ENCODE data around the gene DNAH2.

The DNAH2 gene

DNA sequence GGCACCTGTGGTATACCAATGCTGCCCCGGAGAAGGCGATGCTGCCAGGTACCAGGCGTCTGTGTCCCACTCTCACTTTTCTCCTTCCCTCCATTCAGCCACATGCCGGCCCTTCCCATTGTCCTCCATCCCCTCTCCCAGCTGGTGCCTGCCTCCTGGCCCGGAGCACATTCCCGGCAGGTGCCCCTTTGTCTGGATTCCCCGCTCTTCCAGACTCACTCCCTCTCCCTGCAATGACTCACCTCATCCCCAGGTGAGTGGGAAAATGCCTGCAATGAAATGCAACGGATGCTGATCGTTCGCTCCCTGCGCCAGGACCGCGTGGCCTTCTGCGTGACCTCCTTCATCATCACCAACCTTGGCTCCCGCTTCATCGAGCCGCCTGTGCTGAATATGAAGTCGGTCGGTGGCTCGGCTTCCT is 106.0 kb downstream of the DNAH2 start:
- DNase-seq: no peak

DNA sequence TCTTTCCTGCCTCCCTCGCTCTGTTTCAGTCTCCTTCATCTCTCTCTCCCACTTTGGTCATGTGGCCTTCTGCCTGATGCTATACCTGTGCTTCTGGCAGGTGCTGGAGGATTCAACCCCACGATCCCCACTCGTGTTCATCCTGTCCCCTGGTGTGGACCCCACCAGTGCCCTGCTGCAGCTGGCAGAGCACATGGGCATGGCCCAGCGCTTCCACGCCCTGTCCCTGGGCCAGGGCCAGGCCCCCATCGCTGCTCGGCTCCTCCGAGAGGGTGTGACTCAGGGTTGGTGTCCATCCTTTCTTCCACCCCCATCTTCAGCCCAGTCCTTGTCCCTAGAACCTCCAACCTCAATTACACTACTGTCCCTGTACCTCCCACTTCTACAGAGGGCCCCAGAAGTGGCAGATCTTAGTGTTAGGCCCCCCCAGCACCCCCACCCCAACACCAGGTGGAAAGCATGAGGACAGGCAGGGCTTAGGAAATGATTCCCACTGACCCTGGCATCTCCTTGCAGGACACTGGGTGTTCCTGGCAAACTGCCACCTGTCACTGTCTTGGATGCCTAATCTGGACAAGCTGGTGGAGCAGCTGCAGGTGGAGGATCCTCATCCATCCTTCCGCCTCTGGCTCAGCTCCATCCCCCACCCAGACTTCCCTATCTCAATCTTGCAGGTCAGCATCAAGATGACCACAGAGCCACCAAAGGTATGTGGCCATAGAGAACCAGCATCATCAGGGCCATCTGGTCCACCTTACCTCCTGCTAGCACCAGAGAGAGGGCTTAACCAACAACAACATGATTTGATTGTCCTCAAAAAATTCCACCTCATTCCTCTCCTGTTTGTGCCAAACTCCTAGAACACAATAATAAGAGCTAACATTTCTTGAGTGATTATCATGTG is 106.7 kb downstream of the DNAH2 start:
- no peak for DNase-seq

DNA sequence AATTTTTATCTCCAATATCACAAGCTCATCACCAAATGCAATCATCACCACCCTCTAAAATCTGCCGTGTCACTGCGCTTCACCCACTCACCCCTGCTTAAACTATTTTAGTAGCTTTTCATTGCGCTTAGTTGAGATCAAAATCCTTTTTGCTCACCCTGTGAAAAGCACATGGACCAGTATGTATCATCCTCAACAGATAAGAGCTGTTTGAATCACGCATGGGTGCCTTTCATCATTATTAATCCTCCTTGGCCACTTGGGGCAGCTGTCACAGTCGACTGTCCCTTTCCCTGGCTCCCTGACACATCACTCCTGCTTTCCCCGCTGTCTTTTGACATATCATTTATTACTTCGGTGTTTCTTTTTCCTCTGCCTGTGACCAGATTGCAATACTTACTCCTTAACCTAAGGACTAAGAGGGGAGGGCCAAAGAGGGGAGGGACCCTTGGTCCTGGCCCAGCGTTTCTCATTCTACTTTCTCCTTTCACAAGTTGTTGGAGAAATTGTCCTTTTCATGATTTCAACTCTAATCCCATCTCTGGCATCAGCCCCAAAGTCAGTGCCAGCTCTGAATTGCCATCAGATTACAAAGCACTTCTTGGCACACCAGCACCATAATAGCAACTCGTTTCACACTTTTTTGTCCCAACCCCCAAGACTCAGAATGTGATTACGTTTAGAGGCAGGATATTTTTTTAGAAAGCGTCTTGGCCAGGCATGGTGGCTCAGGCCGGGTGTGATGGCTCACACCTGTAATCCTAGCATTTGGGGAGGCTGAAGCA is 107.9 kb downstream of the DNAH2 start:
- no peak for DNase-seq

DNA sequence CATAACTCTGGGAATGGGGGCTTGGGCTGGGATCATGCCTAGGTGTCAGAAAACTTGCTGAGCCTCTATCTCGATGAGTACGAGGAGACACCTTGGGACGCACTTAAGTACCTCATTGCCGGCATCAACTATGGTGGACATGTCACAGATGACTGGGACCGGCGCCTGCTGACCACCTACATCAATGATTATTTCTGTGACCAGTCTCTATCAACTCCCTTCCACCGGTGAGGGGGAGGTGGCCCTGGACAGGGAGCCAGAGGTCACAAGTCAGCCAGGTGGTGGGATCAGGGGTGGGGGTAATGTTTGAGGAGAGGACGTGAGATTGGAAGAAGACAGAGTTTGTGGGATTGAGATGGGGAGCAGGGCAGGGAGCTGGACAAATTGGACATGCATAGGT is 113.1 kb downstream of the DNAH2 start:
- DNase-seq: no peak

DNA sequence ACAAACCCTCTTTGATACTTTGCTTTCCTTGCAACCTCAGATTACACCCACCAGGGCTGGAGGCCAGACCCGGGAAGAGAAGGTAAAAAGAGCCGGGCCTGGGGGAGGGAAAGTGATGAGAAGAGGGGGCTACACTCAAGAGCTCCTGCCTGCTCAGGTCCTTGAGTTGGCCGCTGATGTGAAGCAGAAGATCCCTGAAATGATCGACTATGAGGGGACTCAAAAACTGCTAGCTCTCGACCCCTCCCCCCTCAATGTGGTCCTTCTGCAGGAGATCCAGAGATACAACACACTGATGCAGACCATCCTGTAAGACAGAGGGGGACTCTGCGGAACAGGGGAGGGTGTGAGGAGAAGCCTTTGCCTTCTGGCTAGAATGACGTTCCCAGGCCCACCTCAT is 113.7 kb downstream of the DNAH2 start:
- DNase-seq: no peak

DNA sequence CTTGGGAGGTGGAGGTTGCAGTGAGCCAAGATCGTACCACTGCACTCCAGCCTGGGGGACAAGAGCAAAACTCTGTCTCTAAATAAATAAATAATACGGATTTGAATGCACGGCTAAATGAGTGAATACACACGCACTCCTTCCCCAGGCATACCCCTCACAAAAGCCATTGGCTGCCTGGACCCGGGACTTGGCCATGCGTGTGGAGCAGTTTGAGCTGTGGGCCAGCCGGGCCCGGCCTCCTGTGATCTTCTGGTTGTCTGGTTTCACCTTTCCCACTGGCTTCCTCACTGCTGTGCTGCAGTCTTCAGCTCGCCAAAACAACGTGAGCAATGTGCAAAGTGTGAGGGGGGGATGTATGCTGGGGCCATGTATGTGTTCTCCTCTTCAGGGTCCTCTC is 114.9 kb downstream of the DNAH2 start:
- DNase-seq: no peak

DNA sequence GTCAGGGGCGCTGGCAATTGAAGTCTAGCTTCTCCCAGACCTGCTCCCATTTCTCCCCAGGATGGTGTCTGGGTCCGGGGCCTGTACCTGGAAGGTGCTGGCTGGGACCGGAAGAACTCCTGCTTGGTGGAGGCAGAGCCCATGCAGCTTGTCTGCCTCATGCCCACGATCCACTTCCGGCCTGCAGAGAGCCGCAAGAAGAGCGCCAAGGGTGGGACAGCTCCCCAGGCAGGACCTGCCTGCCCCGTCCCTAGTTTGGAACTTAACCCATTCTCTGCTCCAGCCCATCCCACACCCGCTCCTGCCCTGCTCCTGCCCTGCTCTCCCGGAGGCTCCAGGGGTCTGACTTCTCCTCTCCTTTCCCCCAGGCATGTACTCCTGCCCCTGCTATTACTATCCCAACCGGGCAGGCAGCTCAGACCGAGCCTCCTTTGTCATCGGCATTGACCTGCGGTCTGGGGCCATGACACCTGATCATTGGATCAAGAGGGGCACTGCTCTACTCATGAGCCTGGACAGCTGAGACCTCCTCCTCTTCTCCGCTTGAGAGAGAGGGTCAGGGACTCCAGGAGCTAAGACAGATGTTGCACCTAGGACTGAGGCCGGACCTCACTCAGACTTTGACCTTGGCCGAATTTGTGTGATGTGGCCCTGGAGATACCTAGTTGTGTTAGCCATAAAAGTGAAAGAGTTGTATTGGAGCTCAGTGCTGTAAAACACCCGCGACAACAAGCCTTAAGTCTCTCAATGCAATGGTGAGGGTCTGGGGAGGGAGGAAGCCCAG is 115.7 kb downstream of the DNAH2 start:
- DNase-seq: no peak

DNA sequence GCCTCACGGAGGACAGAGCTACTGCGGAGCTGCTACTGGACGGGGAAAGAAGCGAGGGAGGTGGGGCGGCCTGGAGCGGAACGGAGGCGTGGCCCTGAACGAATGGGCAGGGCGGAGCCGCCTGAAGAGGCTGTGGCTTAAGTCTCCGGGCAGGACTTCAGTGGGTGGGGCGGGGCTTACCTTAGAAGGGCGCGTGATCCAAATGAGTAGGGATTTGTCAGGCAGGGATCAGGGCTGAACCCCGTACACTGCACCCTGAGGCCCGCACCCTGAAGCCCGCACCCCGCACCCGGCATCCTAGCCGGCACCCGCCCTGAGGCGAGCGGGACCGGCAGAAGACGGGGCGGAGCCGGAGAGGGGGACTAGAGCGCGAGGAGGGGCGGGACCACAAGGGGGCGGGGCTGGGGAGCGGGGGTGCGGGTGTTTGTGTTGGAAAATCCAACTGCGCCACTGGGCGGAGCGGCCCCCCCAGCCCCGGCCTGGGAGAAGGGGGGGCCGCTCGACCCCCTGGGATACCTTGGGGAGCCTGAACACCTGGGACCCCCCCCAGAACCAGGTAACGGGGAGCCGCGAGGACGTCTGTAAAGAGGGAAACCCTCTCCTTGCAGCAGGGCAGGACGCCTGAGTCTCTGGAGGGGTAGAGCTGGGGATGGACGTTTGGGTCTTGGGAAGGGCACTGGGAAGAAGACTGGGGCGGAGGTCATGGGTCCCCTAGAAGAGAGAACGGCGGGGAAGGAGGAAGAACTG is 116.4 kb downstream of the DNAH2 start, which contains the start of gene KDM6B:
Gene KDM6B, plus strand, starts transcription at position 423 of the 747 bp plus-strand sequence. CDS start 11,338 bp downstream, outside the sequence.
- peak; percentile 90 for DNase-seq

DNA sequence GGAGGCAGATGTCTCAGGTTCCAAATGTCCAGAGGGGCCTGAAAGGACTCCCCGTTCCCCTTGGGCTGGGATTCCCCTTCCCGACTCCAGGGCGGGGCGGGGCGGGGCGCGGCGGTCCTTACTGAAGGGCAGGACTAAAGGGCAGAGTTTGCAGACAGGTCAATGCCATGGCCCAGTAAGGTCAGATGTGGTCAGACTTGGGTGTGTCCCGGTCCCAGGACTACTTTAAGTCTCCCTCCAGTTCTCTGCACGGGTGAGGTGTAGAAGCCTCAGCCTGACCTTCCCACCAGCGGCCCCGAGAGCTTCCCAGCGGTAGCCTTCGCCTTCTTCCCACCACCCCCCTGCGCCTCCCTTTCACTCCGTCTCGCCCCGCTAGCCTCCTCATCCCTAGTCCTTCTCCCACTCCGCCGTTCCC is 117.0 kb downstream of the DNAH2 start:
- peak; percentile 83 for DNase-seq

DNA sequence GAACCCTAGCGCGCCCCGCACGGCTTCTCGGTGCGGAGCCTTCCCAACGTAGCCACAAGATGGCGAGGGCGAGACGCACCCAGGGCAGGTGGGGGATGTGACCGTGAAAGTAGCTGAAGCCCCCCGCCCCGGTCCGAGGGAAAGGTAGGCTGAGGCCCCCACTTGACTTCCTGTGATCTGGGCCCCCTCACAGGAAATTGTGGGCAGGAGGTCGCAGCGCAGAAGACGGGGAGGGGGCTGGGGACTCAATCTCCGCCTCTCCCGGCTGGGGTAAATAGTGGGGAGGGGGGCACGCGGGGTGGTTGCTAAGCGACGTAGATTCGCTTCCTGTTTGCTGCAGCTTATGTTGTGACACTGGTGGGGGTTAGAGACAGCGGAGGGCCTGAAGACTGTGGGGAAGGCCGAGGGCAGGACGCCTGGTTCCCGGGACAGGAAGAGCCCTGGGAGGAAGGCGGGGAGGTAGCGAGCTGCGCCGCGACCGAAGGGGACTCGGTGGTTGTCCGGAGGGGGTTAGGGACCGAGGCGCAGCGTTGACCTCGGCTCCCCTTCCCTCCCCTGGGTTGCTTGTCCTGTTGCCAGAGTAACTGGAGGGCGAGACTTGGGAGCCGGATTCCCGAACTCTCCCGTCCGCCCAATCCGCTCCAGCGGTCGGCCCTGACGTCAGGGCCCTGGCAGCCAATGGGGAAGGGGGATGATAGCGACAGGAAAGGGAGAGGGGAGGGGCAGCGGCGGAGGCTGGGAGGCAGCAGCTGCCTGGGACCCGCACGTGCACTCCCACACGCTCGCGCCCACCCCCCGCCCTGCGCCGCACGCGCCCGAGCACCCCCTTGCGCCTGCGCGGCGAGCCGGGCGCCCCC is 117.6 kb downstream of the DNAH2 start:
- DNase-seq: peak; percentile 97

DNA sequence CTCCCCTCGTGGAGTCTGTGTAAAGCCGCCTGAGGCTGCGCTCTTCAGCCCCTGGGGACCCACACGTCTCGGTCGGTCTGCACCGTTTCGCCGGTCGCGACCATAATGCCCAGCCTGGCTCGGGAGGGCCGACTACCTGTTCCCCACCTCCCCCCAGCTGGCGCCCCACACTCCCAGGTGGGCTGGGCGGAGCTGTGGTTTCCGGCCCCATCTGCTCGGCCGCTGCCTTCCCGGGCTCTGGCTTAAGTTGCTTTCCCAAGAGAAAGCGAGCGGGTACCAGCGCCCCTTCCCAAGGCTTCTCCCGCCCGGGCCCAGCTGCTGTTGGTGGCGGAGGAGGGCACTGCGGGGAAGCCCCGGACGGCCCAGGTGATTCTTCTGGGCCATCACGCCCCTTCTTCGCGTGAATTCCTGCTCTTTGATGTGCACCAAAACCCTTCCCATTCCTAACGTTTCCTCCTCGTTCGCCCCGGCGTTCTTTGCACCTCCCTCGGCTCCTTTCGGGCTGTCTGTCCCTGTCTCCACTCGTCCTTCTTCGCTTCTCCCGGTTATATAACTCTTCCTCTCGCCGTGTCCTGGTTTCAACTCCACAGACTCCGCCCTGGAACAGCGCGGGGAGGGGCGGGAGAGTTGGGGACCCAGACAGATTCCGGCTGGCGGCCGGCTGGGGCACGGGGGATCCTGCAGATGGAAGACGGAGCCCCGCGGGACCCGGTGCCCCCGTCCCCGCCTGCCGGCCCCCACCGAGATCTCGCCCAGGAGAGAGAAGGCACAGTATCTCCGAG is 118.5 kb downstream of the DNAH2 start:
- no peak for DNase-seq

DNA sequence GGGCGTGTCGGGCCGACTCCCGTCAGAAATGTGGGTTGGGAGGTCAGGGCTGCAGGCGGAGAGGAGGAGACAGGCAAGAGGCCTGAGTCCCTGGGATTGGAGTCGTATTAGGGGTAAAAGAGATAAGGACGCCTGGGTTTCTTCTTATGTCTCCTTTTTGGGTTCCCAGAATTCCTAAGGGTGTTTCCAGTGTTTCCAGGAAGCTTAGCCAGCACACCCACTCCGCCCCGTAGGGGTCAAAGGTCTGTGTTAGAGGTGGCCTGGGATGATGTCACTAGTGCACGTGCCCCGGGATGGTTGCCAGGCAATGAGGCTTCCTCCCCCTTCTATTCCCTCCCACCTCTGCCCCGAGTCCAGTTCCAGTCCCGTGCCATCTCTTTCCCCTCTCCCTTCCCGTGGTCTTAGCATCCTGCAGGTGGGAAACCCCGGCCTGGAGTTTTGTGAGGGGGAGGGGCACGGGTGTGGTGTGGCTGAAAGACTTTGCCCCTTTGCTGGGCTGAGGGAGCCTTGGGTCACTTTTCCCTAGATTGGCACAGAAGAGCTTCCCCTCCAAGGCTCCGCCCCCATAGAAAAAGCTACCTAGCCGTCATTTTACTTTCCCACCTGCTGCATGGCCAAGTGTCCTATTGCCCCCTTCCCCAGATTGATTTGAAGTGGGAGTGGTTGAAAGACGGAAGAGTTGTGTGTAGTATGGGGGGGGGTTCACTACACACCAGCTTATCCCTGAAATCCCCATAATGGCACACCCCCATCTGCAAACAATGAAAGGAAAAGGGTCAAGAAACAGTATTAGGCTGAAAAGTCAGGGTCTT is 119.3 kb downstream of the DNAH2 start:
- peak; percentile 87 for DNase-seq

DNA sequence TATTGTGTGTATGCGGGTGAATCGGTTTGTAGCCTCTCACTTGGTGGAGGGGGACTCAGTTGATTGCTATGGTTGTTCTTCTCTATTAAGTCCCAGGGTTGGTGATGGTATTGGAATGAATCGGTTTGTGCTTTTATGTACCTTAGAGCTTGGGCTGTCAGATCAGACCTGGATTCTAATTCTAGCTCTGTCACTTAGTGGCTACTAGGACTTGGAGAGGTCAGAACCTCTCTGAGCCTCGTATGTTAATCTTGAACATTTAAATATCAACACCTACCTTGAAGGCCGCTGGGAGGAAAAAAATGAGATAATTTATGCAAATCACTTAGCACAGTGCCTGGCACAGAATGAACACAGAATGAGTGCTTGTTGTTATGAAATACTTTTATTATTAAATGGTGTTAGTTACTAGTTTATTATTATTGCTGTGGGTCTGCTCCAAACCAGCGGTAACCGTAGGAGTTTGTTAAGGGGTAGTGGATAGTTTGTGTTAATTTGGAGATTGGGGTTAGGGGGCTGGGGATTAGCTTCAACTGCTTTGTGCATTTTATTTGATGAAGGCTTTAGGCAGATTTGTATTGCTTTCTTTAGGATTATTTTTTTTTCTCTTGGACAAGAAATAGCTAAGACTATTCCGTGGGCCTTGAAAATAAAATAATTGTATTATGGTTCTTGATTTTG is 120.0 kb downstream of the DNAH2 start:
- DNase-seq: no peak

DNA sequence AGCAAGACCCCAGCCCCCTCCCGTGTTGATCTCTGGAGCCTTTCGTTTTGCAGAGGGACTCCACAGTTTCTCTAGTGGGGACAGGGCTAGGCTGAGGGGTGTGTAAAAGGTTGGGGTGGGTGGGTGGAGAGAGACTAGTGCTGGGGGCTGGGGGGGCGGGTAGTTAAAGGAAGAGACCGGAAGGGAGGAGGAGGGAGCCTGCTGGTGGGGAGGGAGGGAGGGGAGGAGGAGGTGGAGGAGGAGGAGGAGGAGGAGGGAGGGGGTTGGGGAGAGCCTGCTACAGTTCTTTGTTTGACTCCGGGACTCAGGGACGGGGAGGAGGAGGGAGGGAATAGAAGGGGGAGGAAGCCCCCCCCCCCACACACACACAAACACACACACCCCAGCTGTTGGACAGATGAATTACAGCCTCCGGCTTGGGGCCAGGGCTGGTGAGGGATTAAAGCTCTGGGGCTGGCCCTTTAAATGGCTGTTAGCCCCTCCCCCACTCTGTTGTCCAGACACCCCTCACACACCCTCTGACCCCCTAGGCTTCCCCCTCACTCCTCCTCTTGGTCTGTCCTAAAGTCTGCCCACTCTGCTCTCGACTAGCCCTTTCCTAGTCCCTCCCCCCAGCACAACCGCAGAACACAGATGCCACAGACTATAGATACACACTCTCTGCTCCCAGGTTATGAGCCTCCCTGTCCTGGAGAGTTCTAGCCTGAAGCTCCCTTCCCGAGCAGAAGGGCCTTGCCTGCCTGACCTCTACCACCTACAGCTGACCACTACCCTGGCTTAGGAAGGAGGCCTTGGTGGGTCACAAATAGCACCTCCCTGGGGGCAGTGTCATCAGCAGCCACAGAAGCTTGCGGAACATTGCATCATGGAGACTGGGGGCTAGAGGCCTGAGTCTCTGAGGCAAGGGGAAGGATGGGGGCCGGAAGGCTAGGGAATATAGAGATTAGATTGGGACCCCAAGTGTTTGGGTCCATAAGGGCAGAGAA is 120.8 kb downstream of the DNAH2 start:
- peak; percentile 54 for DNase-seq

DNA sequence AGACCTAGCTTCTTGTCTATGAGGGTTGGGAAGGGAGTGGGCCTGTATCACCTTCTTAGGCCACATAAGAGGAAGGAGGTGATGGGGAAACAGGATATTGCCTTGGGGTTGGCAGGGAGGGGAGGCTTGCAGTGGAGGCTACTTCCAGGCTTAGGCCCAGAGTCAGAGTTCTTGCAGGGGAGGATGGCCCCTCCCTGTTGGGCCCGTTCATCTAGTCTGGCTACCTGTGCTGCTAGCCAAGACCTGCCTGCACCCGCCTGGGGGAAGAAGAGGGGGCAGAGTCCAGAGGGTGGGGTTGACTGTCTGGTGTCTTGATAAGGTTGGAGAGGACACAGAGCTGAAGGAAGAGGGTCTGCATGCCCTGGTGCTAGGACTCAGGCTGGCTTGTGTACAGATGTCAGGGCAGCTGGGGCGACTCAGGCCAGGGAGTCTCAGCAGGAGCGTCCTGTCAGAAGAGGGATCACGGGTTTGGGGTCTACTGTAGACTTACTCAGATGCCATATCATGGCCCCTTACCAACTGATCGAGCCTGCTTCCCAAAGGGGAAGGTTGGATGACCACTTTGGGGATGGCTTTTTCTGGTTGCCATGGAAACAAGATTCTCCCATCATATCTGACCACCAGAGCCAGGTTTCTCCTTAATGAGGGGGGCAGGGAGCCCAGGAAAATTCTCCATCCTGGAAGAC is 121.8 kb downstream of the DNAH2 start:
- DNase-seq: peak; percentile 39

DNA sequence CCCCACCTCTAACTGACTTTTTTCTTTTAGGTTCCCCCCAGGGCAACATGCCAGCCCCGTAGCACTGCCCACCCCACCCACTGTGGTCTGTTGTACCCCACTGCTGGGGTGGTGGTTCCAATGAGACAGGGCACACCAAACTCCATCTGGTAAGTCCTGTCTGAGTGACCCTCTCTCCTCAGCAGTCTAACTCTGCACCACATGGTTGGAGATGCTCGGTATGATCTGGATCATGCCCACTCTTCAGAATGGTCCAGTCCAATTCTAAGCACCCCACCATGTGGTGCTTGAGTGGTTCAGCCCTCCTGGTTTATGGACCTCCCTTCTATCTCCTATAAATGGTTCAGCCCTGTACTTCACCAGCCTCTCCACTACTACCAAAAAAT is 122.3 kb downstream of the DNAH2 start:
- peak; percentile 30 for DNase-seq

DNA sequence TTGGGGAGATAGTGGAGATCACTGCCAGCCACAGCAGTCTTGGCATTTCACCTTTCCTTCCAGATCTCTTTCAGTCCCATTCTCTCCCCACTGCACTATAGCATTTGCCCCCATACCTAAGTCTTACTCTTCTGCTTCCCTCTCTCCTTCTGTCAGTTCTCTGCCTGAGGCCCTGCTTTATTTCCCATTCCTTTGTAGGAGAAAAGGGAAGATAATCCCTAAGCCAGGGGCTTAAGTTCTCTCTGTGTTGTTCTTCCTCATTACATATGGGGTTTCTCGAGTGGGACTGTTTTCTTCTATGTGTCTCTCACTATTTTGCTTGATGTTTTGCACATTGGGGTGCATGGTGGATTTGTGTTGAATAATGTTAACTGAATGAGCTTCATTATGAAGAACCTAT is 122.9 kb downstream of the DNAH2 start:
- no peak for DNase-seq
